Liver (tissue), 9 donors: ENCODE results near the gene GRK3. TPM values are rescaled to one million over a fixed set of nuclear protein-coding genes. Genes with fewer than 3 reads are reported as not detected.

Experiments used
- DNase-seq: peaks from one replicate; pipeline ENCODE4 v3.0.0-alpha.2; 2017; ENCODE audit warnings: low spot score
- H3K27ac ChIP-seq, 2 donors: one replicate each; pipeline ENCODE4 v1.7.0; 2013; ENCODE audit warnings: inconsistent platforms in 2 of 2, low read length in 2 of 2, control low read depth in 1 of 2, low read depth in 1 of 2, mild to moderate bottlenecking in 1 of 2
- H3K27me3 ChIP-seq, 4 donors: one replicate each; pipeline versions ENCODE4 v1.6.1 to v1.7.0; 2013; ENCODE audit warnings: low read length in 3 of 4, inconsistent platforms in 1 of 4, mild to moderate bottlenecking in 1 of 4, moderate library complexity in 1 of 4; ENCODE audit not compliant: control insufficient read depth in 4 of 4, insufficient read depth in 4 of 4
- H3K36me3 ChIP-seq, 4 donors: one replicate each; pipeline versions ENCODE4 v1.6.1 to v1.7.0; 2013; ENCODE audit warnings: low read length in 3 of 4, mild to moderate bottlenecking in 3 of 4, low read depth in 1 of 4, moderate library complexity in 1 of 4; ENCODE audit not compliant: control insufficient read depth in 4 of 4, insufficient read depth in 3 of 4
- H3K4me1 ChIP-seq, 4 donors: one replicate each; pipeline versions ENCODE4 v1.6.1 to v1.7.0; 2013; ENCODE audit warnings: low read length in 3 of 4, mild to moderate bottlenecking in 3 of 4, moderate library complexity in 1 of 4; ENCODE audit not compliant: control insufficient read depth in 4 of 4, insufficient read depth in 4 of 4
- H3K4me3 ChIP-seq, 3 donors: one replicate each; pipeline versions ENCODE4 v1.6.1 to v1.7.0; 2013; ENCODE audit warnings: low read length in 3 of 3, control low read depth in 1 of 3, low read depth in 1 of 3, mild to moderate bottlenecking in 1 of 3
- H3K9ac ChIP-seq, 2 donors: one replicate each; pipeline ENCODE4 v1.7.0; 2013; ENCODE audit warnings: low read length in 2 of 2, mild to moderate bottlenecking in 2 of 2, moderate library complexity in 2 of 2, control low read depth in 1 of 2, low read depth in 1 of 2
- H3K9me3 ChIP-seq, 4 donors: one replicate each; pipeline versions ENCODE4 v1.6.1 to v1.7.0; 2013; ENCODE audit warnings: low read length in 3 of 4; ENCODE audit not compliant: control insufficient read depth in 4 of 4
- CTCF ChIP-seq: fragments of 150-350 bp; IDR thresholded peaks from 2 replicates; pipeline ENCODE4 v1.5.1; 2017; ENCODE audit warnings: improper control_type of control experiment, low read depth, low read length; ENCODE audit not compliant: missing input control
- EGR1 ChIP-seq, 2 donors: IDR thresholded peaks; 2 replicates each; pipeline ENCODE4 v1.6.1; 2016 to 2018; ENCODE audit warnings: antibody characterized with exemption in 2 of 2, low read depth in 2 of 2
- FOXA1 ChIP-seq: IDR thresholded peaks from 2 replicates; pipeline ENCODE4 v1.6.1; 2016; ENCODE audit warnings: antibody characterized with exemption
- FOXA2 ChIP-seq: IDR thresholded peaks from 2 replicates; pipeline ENCODE4 v1.6.1; 2016; ENCODE audit warnings: antibody characterized with exemption
- GABPA ChIP-seq, 2 donors: IDR thresholded peaks in 1 of 2; conservative IDR thresholded peaks in 1 of 2; 2 replicates each; pipeline ENCODE4 v1.6.1; 2016; ENCODE audit warnings: antibody characterized with exemption in 2 of 2, mild to moderate bottlenecking in 1 of 2, moderate library complexity in 1 of 2
- HNF4A ChIP-seq, 2 donors: conservative IDR thresholded peaks; 2 replicates each; pipeline ENCODE4 v1.6.1; 2016; ENCODE audit warnings: antibody characterized with exemption in 2 of 2, mild to moderate bottlenecking in 2 of 2
- HNF4G ChIP-seq: IDR thresholded peaks from 2 replicates; pipeline ENCODE4 v1.6.1; 2016; ENCODE audit warnings: antibody characterized with exemption
- JUND ChIP-seq, 2 donors: IDR thresholded peaks; 2 replicates each; pipeline ENCODE4 v1.6.1; 2016; ENCODE audit warnings: antibody characterized with exemption in 2 of 2
- MAX ChIP-seq: IDR thresholded peaks from 2 replicates; pipeline ENCODE4 v1.6.1; 2016; ENCODE audit warnings: antibody characterized with exemption
- NR2F2 ChIP-seq: IDR thresholded peaks from 2 replicates; pipeline ENCODE4 v1.6.1; 2016; ENCODE audit warnings: antibody characterized with exemption
- RAD21 ChIP-seq, 2 donors: IDR thresholded peaks; 2 replicates each; pipeline ENCODE4 v1.6.1; 2016; ENCODE audit warnings: antibody characterized with exemption in 2 of 2, mild to moderate bottlenecking in 2 of 2
- RXRA ChIP-seq, 2 donors: IDR thresholded peaks; 2 replicates each; pipeline ENCODE4 v1.6.1; 2017 to 2018; ENCODE audit warnings: antibody characterized with exemption in 2 of 2, mild to moderate bottlenecking in 1 of 2
- SP1 ChIP-seq: IDR thresholded peaks from 2 replicates; pipeline ENCODE4 v1.6.1; 2018; ENCODE audit warnings: antibody characterized with exemption, mild to moderate bottlenecking
- YY1 ChIP-seq: IDR thresholded peaks from 2 replicates; pipeline ENCODE4 v1.6.1; 2016; ENCODE audit warnings: antibody characterized with exemption, mild to moderate bottlenecking
- ZBTB33 ChIP-seq: IDR thresholded peaks from 2 replicates; pipeline ENCODE4 v1.6.1; 2016; ENCODE audit warnings: antibody characterized with exemption
- WGBS: extraction: QIAGEN DNeasy Blood & Tissue Kit; methylation state at CpG from one replicate; pipeline ENCODE4 v1.1.7; 2013; 5-methylcytosine and 5-hydroxymethylcytosine counted together
- polyA plus RNA-seq, 2 donors: library from polyadenylated mRNA; stranded (reverse) in 1 of 2; unstranded in 1 of 2; fragments of 200-250 nt in 1 of 2; fragments of >200 nt in 1 of 2; fragmentation: Nextera tagmentation in 1 of 2; extraction: Ambion mirVana in 1 of 2; gene quantifications; one replicate each; pipeline versions ENCODE4 v1.2.1 to v1.2.3, GENCODE V29; 2013 to 2015
- total RNA-seq, 2 donors: library from RNA; depleted of rRNA; stranded (reverse); fragments of >200 nt; gene quantifications; one replicate each; pipeline ENCODE4 v1.2.3, GENCODE V29; 2014
- TF ChIP-seq, protein P1 (sequence below): IDR thresholded peaks from 2 replicates; pipeline ENCODE4 v1.6.1; 2016; ENCODE audit warnings: antibody characterized with exemption, mild to moderate bottlenecking
- TF ChIP-seq, protein P2 (sequence below): IDR thresholded peaks from 2 replicates; pipeline ENCODE4 v1.6.1; 2016; ENCODE audit warnings: antibody characterized with exemption
- donor health status: healthy.
- donor health status: healthy.
- donor health status: healthy.
- donor health status: healthy.
- donor health status: healthy.

GRK3 gene
- total and polyA plus RNA-seq, 4 donors: 0.79 to 6.5 (median 2.4) TPM

DNA sequence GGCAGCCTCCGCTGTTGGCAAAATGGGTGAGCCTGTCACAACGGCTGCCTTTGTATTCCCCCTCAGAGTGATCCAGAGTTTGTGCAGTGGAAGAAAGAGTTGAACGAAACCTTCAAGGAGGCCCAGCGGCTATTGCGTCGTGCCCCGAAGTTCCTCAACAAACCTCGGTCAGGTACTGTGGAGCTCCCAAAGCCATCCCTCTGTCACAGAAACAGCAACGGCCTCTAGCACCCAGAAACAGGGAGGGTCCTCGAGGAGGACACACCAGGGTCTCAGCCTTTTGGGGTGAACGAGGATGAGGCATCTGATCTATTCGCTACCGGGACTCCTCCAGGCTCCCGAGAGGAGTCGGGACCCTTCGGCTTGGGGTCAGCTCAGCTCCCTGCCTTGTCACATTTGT, 157.7 kb downstream of the GRK3 start:
- Histone ChIP-seq H3K27me3 (no peaks in the 10 kb centered on the region), H3K36me3 (no peaks in the 10 kb centered on the region), H3K9ac (no peak overlapping the region), H3K4me3 (no peak overlapping the region), H3K9me3 (no peaks in the 10 kb centered on the region), H3K27ac (no peak overlapping the region), H3K4me1 (no peaks in the 10 kb centered on the region)
- TF ChIP-seq, protein P1, sequence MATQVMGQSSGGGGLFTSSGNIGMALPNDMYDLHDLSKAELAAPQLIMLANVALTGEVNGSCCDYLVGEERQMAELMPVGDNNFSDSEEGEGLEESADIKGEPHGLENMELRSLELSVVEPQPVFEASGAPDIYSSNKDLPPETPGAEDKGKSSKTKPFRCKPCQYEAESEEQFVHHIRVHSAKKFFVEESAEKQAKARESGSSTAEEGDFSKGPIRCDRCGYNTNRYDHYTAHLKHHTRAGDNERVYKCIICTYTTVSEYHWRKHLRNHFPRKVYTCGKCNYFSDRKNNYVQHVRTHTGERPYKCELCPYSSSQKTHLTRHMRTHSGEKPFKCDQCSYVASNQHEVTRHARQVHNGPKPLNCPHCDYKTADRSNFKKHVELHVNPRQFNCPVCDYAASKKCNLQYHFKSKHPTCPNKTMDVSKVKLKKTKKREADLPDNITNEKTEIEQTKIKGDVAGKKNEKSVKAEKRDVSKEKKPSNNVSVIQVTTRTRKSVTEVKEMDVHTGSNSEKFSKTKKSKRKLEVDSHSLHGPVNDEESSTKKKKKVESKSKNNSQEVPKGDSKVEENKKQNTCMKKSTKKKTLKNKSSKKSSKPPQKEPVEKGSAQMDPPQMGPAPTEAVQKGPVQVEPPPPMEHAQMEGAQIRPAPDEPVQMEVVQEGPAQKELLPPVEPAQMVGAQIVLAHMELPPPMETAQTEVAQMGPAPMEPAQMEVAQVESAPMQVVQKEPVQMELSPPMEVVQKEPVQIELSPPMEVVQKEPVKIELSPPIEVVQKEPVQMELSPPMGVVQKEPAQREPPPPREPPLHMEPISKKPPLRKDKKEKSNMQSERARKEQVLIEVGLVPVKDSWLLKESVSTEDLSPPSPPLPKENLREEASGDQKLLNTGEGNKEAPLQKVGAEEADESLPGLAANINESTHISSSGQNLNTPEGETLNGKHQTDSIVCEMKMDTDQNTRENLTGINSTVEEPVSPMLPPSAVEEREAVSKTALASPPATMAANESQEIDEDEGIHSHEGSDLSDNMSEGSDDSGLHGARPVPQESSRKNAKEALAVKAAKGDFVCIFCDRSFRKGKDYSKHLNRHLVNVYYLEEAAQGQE: no peak
- TF ChIP-seq GABPA (IDR thresholded peaks at IDR 0.05 in 1 of 2, conservative IDR thresholded peaks at IDR 0.05 in 1 of 2) (no peak), SP1 (no peak), JUND (IDR thresholded peaks at IDR 0.05) (no peak), FOXA2 (no peak), CTCF (no peak), NR2F2 (no peak), HNF4G (no peak), RXRA (IDR thresholded peaks at IDR 0.05) (no peak), YY1 (no peak), HNF4A (conservative IDR thresholded peaks at IDR 0.05) (no peak), ZBTB33 (no peak)
- TF ChIP-seq, protein P2, sequence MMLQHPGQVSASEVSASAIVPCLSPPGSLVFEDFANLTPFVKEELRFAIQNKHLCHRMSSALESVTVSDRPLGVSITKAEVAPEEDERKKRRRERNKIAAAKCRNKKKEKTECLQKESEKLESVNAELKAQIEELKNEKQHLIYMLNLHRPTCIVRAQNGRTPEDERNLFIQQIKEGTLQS: no peak
- 94% methylated on average over 16 of the region's 16 CpGs for WGBS
- no peak for DNase-seq

GRCh38 chr22:25722626-25723025, 158.2 kb downstream of the GRK3 start:
- no peaks in the 10 kb centered on the region for H3K36me3 ChIP-seq
- 93% methylated on average over 3 of the region's 3 CpGs for WGBS

More at GRCh38 chr22:25722626-25723025, 158.2 kb downstream of the GRK3 start:
- Histone ChIP-seq H3K27ac (no peak overlapping the region), H3K27me3 (no peaks in the 10 kb centered on the region), H3K4me3 (no peak overlapping the region), H3K9ac (no peak overlapping the region), H3K9me3 (no peaks in the 10 kb centered on the region), H3K4me1 (no peaks in the 10 kb centered on the region)
- TF ChIP-seq, protein P2: no peak
- TF ChIP-seq HNF4G (no peak), GABPA (IDR thresholded peaks at IDR 0.05 in 1 of 2, conservative IDR thresholded peaks at IDR 0.05 in 1 of 2) (no peak), SP1 (no peak), MAX (no peak), ZBTB33 (no peak), RXRA (IDR thresholded peaks at IDR 0.05) (no peak), FOXA1 (no peak), EGR1 (IDR thresholded peaks at IDR 0.05; ENCODE audit: low read depth in 2 of 2) (no peak), RAD21 (IDR thresholded peaks at IDR 0.05) (no peak), CTCF (no peak)
- DNase-seq: no peak
